NCI-H510A (cell line): ENCODE results near the gene DCC.

Experiments used
- DNase-seq: peaks from one replicate; lab custom pipeline; 2025; lab: John Stamatoyannopoulos, UW

DCC gene

DNA sequence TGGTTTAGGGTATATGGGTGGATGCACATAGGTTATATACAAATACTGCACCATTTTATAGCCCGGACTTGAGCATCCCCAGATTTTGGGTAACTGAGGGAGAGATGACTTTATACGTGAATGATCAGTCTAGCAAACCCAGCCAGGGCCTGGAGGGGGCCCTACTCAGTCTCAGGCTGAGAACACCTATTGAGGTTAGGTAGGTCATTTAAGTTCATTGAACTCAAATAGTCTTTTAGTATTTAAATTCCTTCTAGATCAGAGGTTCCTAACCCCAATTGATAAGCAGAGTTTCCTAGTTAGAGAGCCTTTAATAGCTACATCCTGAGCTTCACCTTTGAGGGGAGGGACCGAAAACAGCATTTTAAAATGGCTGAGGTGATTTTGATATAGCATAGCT, 487.0 kb downstream of the DCC start:
- DNase-seq, result no peak

DNA sequence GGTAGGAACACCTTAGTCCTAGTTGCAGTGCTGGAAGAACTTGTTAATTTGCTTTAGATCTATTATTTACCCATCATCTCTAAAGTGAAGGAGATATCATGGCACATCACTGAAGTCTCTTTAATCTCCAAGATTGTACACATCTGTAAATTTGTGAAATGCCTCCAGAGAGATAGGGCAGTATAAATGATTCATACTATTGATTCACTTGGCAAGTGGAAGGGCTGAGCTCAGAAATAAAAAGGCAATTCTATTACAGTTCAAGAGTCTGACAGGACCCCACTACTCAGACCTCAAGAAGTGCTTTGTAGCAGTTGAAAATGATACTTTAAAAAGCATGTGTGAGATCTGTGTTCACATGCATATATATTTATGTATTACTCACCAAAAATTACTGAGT, 489.3 kb downstream of the DCC start:
- no peak for DNase-seq

DNA sequence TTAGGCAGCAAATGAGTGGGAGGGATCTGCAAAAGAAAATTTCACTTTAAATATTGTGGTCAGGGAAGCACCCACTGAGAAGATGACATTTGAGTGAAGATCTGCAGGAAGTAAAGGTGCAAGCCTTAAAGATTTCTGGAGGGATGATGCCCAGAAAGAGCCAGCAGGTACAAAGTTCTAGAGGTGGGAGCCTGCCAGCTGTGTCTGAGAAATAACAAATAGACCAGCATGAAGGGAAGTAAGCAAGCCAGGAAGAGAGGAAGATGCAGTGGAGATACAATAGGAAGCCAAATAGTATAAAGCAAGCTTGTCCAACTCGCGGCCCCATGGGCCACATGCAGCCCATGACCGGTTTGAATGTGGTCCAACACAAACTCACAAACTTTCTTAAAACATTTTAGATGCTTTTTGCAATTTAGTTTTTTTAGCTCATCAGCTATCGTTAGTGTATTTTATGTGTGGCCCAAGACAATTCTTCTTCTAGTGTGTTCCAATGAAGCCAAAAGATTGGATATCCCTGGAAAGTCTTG, 489.9 kb downstream of the DCC start:
- DNase-seq, result no peak

GRCh38 chr18:52844323-52844722, 504.3 kb downstream of the DCC start:
- DNase-seq, result no peak

DNA sequence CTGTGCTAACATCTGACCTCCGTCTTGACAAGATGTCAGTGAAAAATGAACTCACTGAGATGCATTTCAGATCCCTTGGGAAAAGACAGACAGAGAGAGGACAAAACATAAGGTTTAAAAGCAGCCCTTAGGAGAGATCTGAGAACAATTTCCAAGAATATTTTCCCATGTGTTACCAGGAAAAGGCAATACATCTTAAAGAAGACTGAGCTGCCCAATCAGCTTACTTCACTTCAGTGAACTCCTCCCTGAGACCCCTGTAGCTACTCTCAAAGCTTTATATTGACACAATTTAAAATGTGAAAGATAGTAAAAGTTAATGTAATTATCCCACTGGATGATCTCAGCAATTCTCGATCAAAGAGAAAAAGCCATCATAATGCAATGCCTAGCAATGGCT, 505.0 kb downstream of the DCC start:
- no peak for DNase-seq

DNA sequence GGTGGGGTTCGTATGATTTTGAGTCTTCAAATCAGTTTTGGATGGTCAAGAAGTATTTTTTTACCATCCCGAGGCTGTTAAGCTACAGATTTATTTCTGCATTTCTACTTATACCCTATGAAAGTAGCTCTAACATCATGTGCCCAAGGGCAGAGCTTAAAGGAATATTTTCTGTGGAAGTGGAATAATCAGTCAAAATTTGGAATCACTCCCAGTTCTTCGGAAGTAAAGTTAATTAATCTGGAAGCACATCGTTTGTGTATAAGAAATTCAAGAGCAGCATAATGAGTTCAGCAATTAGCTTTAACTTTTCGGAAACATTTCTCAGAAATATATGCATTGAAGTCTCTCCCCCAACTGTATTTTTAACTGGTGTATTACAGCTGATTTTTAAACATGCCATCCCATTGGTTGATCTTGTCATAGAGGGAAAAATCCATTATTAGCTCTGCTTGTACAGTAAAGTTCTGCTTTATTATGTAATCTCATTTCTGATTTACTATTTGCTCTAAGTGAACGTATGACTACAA, 510.1 kb downstream of the DCC start:
- DNase-seq, result no peak

DNA sequence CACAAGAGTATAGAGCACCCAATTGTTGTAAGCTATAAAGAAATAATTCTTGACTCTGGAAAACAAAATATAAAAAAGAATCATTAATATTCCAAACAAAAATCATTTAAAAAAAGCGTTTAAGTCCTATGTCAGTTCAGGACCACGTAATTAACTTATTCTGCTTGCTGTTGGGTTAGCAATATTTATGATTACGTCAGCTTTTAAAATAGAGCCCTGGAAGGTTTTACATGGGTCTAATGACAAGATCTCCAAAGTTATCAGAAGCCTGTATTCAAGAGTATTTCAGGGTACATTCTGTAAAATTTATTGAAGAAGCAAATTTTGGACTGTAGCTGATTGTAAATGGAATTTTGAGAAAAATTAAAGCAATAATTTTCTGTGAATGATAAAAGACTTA, 521.6 kb downstream of the DCC start:
- no peak for DNase-seq

DNA sequence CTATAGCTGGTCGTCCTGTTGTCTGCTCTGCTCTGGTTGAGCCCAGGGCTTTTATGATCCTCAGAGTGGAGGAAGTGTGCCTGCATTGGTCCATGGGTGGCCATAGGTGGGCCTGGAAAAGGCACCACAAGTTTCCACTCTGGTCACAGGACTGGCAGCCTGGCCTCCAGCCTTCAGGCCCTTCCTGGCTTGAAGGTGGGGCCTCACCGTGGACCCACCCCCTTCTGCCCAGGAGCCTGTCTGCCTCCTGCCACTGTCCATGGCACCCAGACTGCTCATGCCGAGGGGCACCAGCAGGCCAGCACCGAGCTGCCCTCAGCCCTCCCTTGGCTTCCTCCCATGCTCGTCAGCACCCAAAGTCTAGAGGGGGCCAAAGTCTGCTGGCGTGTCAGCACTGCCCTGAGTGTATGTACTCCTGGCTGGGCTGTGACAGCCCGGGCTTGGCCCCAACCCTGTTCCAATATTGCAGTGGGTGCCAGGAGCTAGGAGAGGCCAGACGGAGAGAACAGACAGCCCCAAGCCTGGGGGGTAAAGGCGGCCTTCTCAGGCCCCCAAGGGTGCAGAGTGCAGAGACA, 529.4 kb downstream of the DCC start:
- no peak for DNase-seq

DNA sequence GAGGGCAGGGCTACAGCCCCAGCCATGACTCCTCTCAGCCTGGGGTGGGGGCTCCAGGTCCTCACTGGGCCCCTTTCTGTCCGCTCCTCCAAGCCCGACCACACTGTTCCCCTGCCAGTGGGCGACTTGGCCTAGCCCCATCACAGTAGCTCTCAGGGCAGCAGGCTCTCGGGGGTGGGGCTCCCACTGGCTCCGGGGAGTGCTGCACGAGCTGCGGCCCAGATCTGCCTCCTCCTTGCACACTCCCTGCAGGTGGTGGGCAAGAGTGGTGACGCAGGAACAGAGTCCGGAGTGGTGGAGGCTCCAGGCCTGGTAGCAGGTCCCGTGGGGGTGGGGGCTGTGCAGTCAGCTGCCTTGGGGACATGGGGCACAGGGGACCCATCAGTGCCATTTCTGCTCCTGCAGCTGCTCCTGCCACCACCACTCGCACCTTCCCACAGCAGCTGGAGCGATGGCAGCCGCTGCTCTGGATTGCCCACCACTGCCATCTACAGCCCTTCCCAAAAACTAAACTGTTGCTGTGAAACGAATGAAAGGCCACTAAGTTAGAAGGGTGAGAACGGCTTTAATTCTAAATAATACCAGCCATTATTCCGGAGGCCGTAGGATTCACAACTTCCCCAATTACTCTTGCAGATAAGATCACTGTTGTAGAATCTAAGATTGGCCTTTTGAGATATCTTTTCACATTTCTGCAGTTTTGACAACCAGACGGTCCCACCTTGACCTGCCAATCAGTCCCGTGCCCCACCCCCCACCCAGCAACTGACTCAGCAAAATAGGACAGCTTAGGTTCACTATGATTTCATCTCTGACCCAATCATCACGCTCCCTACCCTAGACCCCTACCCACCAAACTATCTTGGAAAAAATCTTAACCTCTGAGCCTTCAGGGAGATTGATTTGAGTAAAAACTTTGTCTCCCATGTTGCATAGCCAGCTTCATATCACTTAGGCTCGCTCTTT, 530.2 kb downstream of the DCC start:
- DNase-seq, result no peak

- no peak for DNase-seq
Observed at GRCh38 chr18:52874774-52875173, 534.8 kb downstream of the DCC start.

GRCh38 chr18:52875725-52876124, 535.7 kb downstream of the DCC start:
- DNase-seq, result no peak

DNA sequence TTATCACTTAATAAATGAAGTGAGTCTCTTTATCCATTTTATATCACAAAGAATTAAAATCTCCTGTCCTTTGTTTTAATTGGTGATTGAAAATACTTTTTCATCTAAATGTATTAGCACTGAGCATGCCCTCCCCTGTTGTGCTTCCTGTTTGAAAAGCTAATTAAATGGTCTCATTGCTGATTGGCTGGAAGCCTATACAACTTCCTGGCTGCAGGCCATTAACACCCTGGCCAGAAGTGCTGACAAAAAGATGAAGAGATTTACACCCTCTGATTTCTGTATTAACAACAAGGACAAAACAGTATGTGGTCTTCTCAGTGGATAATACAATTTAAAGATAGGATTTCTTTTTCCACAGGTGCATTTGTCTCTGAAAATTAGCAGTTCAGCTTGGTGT, 548.0 kb downstream of the DCC start:
- DNase-seq, result no peak

DNA sequence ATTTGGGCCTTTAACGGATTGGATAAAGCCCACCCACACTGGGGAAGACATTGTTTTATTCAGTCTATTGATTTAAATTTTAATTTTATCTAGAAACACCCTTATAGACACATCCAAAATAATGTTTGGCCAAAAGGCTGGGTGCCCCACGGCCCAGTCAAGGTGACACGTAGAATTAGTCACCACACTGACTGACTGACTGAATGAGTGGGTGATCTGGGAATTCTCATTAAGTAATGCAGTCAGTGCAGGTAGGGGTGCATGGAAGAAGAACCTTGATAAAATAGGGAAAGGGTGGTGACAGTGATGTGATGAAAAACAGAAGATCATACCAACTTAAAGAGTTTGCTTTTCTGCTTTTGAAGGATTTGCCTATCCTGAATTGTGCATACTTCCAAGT, 554.8 kb downstream of the DCC start:
- no peak for DNase-seq

DNA sequence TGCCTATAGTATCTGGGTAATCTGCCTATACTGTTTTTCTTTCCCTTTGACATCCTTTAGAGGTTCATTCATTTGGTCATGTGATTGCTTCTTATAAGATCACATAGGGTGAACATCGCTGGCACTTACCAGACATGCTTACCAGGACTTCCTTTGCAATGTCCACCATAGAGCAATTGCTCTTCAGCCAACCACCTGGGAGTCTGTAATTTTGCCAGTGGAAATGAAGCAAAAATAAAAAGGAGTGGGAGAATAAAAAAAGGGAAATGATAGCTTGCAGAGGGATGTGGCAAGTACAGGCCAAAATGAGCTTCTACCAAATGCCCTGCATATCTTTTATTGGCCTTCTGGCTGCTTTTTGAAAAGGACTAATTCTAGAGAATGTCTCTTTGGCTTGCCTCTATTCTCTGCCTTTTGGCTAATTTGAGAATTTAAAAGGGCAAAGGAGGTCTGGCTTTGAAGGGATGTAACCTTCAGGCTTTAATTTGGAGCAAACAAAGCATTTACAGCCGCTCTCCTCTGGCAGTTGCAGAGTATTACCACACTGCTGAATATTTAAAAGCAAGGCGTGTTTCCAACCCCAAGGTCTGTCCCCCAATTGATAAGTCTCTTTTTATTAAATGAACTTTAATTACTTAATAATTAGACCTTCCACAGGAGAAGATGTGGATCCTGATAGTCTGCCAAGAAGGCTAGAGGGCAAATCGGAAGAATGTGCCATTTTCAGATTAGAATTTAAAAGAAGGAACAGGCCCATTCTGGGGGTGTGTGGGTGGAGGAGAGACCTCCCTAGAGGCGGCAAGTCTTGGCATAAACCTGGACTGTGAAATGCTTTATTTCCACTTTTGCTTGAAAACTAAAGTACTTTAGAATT, 557.9 kb downstream of the DCC start:
- DNase-seq, result no peak

DNA sequence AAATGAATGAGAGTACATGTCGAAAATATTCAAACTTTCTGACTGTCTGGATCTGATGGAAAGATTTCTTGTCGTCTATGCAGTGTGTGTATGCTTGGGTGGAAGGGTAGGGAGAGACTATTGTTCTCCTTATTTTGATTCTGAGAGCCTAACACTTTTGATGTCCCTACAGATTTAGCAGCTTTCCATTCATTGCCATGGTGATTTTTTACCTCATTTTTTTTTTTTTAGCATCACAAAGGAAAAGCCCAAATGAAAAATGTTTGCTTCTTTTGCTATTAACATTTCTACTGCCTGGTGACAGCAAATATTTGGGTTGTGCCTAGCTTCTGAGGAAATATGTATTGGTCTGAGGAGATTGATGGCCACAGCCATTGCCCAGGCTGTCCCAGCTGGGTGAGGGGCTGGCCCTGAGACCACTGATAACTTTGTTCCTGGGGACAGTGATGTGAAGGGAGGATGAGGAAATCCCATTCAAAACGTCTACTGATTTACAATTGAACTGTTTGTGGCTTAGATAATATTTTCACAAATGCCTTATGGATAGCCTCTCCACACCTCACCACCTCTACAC, 558.6 kb downstream of the DCC start:
- DNase-seq, result no peak

GRCh38 chr18:52902188-52902587, 562.2 kb downstream of the DCC start:
- no peak for DNase-seq

- DNase-seq, result no peak
Observed at GRCh38 chr18:52903857-52904256, 563.9 kb downstream of the DCC start.

DNA sequence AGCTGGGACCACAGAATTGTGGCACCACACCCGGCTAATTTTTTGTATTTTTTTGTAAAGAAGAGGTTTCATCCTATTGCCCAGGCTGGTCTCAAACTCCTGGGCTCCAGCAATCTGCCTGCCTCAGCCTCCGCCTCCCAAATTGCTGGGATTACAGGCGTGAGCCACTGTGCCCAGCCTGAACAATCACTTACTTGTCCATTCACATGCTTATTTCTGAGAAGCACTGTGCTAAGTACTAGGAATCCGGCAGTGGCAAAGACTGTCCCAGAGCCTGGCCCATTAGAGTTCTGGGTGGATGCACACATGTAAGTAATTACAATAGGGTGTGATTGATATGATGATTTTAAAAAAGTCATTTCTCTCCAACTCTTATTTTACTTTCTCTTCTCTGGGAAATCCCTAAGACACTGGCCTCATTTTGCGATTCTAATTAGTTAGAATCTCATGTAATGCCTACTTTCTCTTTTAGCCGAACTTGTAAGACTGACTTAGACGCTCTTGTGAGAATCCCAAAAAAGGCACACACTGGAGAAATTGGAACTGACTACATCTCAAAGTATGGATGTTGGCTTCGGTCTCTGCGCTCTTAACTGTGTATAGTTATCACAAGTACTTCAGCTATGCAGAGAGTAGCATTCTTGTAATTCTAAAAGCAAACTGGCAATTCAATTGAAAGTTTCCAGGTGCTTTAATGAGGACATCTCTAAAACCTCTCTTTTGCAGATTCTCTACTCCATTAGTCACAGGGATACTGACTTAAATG, 567.7 kb downstream of the DCC start:
- DNase-seq, result no peak

- DNase-seq, result no peak
Observed at GRCh38 chr18:52914148-52914547, 574.2 kb downstream of the DCC start.

- DNase-seq, result no peak
Observed at GRCh38 chr18:52920665-52921064, 580.7 kb downstream of the DCC start.

DNA sequence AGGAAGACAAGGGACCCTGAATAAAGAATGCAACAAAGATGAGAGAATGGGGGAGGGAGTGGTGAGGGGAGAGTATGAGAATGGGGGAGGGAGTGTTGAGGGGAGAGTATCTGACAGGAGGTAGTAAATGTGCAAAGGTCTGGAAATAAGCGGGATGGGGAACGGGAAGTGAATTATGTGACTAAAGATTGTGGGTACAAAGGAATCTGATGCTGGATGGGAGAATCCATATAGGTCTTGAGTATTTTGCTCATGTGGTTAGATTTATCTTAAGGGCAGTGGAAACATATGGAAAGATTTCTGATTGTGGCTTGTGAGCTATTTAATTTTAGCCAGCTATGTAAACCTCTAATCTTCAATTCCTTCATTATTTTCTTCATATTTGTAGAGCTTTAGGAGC, 593.4 kb downstream of the DCC start:
- DNase-seq, result no peak
